GM18507 (cell line): ENCODE measurements around the gene DVL1.
"Not testable (repeated sequence)": the region's sequence is repeated elsewhere in the genome, so short reads cannot be mapped to it uniquely, and the experiment has no call there.

Source experiments
- DNase-seq: peaks from one replicate; pipeline ENCODE4 v3.0.0; 2011; ENCODE audit warnings: low read depth; ENCODE audit not compliant: insufficient read length; ENCODE audit errors: extremely low spot score
- FAIRE-seq: peaks from 2 replicates; lab custom pipeline; 2011; peaks lifted over from hg19 to GRCh38; lab: Jason Lieb, UNC

DVL1 gene

GRCh38 chr1:1374589-1374928, 25.3 kb upstream of the DVL1 start:
- FAIRE-seq, result no peak
- DNase-seq, result no peak

GRCh38 chr1:1373815-1374588, 24.8 kb upstream of the DVL1 start:
- DNase-seq, result no peak
- no peak for FAIRE-seq

- DNase-seq (no peak), FAIRE-seq (no peak)
Measured at GRCh38 chr1:1373051-1373814, 24.0 kb upstream of the DVL1 start.

- DNase-seq, result peak; percentile 68
- peak; percentile 9 for FAIRE-seq
Measured at GRCh38 chr1:1371746-1372711, 22.8 kb upstream of the DVL1 start.

DNA sequence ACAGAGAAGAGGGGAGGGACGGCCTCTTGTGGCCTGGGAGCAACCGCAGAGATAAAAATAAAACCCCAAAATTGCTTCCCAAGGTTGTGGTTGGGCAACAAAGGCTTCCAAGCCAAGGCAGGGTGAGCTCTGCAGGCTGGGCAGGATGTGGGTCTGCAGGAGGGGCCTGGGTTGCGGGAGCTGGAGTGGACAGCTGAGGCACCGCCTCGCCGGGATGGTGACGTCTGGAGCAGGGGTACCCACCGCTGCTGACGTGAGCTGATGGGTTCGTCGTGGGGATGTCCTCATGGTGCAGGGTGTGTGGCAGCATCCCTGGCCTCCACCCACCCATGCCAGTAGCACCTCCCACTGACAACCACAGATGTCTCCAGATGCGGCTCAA, 22.1 kb upstream of the DVL1 start:
- no peak for FAIRE-seq
- no peak for DNase-seq

DNA sequence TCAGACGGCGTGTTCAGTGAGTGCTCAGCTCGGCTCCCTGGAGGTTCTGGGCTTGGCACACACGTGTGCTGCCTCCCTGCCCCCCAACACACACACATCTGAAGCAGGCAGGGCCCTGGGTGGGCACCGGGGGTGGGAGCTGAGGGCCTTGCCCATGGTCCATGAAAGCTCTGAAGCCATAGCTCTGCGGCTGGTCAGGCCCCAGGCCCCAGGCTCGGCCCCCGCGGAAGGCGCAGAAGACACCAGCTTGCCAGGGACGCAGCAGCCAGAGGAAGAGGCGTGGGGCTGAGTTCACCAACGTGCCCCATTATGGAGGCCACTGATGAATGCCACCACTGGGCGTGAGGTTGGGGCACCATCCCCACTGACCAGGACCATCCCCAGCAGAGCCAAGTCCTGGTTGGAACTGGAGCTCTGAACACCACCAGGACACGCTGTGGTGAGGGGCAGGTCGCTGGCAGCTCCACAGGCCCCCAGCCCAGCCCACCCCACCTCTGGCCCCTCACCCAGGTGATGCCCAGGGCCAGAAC, 21.6 kb upstream of the DVL1 start:
- DNase-seq (no peak), FAIRE-seq (no peak)

DNA sequence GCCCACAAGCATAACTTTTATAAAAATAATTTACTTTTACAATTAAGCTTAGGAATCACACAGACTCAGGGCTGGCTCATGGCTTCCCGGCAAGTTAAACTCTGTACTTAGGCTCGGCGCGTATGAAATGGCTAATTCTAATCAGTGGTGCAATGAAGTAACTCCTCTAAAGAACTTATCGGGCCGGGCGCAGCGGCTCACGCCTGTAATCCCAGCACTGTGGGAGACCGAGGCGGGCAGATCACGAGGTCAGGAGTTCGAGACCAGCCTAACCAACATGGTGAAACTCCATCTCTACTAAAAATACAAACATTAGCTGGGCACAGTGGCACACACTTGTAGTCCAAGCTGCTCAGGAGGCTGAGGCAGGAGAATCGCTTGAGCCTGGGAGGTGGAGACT, 20.9 kb upstream of the DVL1 start:
- DNase-seq, FAIRE-seq: not testable (repeated sequence)

DNA sequence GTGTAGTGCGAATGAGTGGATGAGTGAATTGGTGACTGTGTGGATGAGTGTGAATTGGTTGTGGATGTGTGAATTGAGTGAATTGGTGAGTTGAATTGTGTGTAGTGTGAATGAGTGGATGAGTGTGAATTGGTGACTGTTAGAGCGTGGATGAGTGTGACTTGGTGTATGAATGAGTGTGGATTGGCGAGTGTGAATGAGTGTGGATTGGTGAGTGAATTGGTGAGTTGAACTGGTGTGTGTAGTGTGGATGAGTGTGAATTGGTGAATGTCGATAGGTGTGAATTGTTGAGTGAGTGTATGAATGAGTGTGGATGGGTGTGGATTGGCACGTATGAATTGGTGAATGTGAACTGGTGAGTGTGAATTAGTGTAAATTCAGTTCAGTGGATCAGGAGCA, 18.1 kb upstream of the DVL1 start:
- FAIRE-seq (no peak), DNase-seq (no peak)

DNA sequence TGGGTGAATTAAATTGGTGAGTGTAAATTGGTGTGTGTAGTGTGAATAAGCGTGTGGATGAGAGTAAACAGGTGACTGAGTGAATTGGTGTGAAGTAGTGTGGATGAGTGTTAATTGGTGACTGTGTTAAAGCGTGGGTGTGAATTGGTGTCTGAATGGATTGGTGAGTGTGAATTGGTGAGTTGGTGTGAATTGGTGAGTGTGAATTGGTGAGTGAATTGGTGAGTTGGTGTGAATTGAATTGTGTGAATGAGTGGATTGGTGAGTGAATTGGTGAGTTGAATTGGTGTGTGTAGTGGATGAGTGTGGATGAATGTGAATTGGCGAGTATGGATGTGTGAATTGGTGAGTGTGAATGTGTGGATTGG, 17.5 kb upstream of the DVL1 start:
- FAIRE-seq (no peak), DNase-seq (no peak)

GRCh38 chr1:1365875-1366698, 16.9 kb upstream of the DVL1 start:
- DNase-seq, result no peak
- FAIRE-seq, result no peak

DNA sequence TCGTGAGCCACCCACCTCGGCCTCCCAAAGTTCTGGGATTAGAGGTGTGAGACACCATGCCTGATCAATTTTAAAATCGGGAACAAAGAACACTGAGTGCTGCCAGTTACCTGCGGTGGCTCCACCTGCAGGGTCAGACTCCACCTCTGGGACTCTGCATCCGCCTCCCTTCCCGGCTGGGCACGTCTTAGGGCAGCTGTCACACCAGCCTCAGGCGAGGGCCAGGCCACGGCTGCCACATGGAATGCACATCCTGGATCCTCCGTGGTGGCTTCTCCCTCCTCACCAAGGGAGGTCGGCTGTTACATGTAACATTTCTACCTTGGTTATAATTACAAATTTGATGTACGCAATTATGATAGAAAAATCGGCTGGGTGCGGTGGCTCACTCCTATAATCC, 15.0 kb upstream of the DVL1 start:
- DNase-seq, result no peak
- no peak for FAIRE-seq

DNA sequence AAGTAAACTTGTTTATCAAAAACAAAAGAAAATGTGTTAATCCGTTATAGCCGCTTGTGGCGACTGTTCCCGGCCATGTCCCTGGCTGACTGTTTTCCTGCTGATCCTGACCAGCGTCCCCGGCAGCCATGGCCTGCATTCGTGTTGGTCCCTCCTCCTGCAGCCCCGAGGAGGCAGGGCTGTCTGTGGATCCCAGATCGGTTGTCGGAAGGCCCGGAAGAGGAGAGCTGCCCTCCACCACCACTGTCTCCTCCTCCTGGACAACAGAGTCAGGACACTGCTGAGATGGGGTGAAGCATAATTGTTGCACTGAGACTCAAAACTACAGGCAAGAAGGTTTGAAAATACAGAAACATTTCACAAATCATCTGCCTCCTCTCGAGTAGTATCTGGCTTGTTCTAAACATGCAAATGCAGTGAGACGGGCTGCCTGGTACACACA, 12.8 kb upstream of the DVL1 start:
- no peak for FAIRE-seq
- no peak for DNase-seq

DNA sequence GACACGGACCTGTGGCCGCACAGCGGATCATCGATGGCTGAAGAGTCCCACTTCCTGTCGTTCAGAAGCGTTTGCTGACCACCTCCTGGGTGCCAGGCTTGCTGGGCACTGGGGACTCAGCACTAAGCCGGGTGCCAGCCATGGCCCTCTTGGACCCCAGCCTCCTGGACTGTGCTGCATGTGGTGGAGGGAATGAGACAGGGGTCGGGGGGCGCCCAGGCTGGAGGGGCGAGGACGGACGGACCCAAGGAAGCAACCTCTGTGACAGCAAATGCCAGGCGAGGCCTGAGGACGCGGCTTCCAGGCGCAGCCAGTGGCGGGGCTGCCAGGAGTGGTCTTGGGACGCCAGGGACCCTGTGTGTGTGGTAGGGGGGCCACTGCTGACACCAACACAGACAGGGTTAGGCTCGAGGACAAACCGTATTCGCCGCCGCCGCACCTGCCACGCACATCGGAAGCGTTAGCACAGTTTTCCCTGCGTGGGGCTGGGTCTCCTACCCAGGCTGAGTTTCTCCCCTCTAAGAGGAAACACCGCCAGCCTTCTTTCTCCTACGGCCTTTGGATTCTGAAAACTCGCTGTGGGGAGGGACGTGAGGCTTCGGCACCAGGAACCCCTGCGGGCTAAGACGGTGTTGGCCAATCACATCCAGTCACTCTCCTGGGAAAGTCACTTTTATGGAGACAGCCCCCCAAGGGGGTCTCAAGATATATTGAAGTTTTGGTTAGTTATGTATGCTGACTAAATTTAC, 12.2 kb upstream of the DVL1 start:
- FAIRE-seq (no peak), DNase-seq (no peak)

- DNase-seq, result no peak
- FAIRE-seq, result no peak
Measured at GRCh38 chr1:1360506-1361169, 11.4 kb upstream of the DVL1 start.

DNA sequence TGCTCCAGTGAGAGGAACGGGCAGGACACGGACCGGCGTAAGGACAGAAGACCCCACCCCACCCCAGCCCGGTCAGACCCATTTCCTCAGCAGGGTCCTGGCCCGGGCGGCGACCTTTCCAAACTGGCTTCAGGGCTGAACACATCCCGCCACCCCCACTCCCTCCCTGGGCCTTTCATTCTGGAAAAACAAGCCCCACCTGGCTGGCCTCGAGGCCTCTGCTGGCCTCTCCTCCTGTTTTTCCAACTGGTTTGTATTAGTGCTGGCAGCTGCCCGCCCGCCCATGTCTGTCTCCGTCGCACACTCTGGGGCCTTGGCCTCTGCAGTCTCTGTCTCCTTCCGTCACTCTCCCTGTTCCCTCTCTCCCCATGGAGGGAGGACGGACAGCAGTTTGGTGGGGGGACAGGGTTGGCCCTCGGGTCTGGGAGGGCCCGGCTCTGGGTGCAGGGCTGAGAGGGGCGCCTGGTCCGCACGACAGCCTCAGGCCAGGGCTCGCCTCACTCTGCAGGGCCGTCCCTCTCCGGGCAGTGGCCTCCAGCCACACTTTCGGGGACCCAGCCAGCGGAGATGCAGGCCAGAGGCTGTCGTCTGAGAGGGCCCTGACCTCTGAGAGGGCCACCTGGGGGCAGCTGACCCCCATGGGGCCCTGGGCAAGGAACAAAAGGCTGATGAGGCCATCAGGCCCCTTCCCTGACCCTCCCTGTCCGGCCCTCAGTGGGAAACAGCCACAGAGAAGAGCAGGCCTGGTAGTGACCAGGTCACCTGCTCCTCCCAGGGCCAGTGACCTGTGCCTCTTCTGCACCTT, 10.6 kb upstream of the DVL1 start:
- FAIRE-seq, result no peak

GRCh38 chr1:1359308-1359663, 10.1 kb upstream of the DVL1 start:
- DNase-seq (no peak), FAIRE-seq (no peak)

More for the DNA sequence above, 10.6 kb upstream of the DVL1 start:
- no peak for DNase-seq
